Renal cortical epithelial cell (primary cell): ENCODE results near the gene UGT2B11. TPM values are rescaled to one million over a fixed set of nuclear protein-coding genes. Genes with fewer than 3 reads are reported as not detected.
"Not testable (repeated sequence)": the region's sequence is repeated elsewhere in the genome, so short reads cannot be mapped to it uniquely, and the experiment has no call there.

Source experiments
- DNase-seq: peaks from one replicate; pipeline ENCODE4 v3.0.0-alpha.2; 2011; ENCODE audit warnings: low read depth
- total RNA-seq: library from RNA; depleted of rRNA; stranded (reverse); fragments of >200 nt; gene quantifications from 2 replicates; pipeline ENCODE4 v1.2.3, GENCODE V29; 2014

UGT2B11 gene
- not detected in 2 replicates for total RNA-seq

GRCh38 chr4:69214716-69215115 is at the start of gene UGT2B11:
TSS of gene UGT2B11 (minus strand) at chr4:69214748. CDS start at chr4:69214722, 26 bp downstream.
- no peak for DNase-seq

- not testable (repeated sequence) for DNase-seq
Observed at GRCh38 chr4:69253147-69253772, 38.7 kb upstream of the UGT2B11 start.

GRCh38 chr4:69250884-69251283 is 36.3 kb upstream of the UGT2B11 start:
- DNase-seq: not testable (repeated sequence)

- not testable (repeated sequence) for DNase-seq
Observed at GRCh38 chr4:69242562-69243240, 28.2 kb upstream of the UGT2B11 start.

GRCh38 chr4:69241746-69242145 is 27.2 kb upstream of the UGT2B11 start:
- peak; percentile 4 for DNase-seq

GRCh38 chr4:69240787-69241186 is 26.2 kb upstream of the UGT2B11 start:
- DNase-seq: not testable (repeated sequence)

DNA sequence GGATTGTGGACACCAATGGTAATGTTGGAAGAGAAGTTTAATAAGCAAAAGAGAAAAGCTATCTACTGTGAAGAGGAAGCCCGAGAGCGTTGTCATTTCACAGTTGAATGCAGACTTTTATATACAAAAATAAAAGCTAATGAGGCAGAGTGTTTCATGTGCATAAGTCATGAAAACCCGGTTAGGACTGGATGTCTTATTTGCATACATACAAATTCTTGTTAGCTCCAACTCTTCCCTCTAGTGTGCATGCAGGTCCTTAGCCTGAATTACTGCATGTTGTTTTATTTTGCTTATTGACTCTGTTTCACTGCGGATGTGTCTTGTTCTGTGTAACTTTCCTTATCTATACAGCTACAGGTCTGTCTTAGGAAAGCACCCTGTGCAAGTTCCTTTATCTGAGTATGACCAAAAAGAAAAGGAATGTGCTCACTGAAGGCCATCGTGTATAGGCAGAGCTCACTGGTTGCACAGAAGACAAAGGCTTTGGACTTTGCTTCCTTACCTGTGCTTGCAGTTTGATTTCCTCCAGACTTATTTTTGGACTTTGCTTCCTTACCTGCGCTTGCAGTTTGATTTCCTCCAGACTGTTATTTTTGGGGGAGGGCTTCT is 25.1 kb upstream of the UGT2B11 start:
- DNase-seq: peak; percentile 5

DNA sequence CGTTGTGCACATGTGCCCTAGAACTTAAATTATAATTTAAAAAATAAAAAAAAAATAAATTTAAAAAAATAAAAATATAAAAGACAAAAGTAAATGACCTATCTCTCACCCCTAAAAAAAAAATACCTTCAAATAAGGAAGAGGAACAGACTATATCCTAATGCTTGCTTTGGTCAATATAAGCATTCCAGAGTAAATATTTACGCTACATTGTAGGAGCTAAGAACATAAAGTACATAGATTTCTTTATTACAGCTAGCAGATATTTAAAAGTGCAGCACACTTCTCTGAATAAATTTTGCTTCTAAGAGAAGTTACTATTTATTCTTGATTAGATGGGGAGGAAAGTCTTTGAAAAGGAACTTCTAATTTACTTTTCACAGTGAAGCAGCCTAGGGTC is 24.5 kb upstream of the UGT2B11 start:
- DNase-seq: no peak

- peak; percentile 4 for DNase-seq
Observed at GRCh38 chr4:69224891-69225290, 10.3 kb upstream of the UGT2B11 start.

DNA sequence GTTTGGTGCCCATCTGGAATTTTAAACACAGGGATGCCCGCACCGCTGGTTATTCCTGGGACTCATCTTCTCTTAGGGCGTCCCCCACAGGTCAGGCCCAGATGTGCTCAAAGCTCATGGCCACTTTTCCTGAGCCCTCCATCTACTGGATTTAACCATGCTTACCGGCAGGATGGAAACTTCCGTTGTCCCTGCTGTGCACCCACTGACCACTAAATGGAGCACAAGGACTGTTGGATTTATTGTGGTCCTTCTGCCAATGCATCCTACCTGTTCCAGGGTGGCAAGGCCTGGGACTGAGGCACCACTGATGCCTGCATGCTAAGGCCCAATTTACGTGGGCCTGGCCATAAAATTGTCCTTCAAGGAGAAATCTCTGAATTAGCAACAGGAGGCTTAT is 8.7 kb upstream of the UGT2B11 start:
- not testable (repeated sequence) for DNase-seq

DNA sequence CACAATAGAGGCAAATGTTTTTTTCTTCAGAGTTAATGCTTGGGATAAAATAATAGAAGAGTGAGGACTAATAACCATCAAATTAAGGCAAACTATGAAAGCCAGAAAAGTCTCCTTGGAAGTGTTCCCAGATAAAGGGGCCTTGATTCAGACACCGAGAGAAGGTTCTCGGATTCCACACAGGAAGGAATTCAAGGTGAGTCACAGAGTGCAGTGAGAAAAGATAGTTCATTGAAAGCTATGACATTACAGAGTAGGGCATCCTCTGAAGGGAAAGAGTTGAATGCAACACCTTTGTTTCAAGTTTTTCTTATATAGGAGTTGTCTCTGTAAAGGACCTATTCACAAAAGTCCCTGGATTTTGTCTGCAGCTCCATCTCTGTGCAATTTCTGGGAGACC is 3.9 kb upstream of the UGT2B11 start:
- not testable (repeated sequence) for DNase-seq

- no peak for DNase-seq
Observed at GRCh38 chr4:69210911-69211310, 3.6 kb downstream of the UGT2B11 start.

DNA sequence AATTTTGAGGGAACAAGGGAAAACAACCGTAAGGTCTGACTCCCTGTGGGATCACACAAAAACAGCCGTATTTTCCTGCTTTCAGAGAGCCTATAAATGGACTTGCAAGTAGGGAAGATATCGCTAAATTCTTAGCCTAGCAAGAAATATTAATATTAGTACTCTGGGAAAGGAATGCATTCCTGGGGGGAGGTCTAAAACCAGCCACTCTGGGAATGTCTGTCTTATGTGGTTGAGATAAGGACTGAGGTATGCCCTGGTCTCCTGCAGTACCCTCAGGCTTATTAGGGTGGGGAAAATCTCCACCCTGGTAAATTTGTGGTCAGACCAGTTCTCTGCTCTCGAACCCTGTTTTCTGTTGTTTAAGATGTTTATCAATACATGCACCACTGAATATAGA is 16.0 kb downstream of the UGT2B11 start:
- DNase-seq: not testable (repeated sequence)

DNA sequence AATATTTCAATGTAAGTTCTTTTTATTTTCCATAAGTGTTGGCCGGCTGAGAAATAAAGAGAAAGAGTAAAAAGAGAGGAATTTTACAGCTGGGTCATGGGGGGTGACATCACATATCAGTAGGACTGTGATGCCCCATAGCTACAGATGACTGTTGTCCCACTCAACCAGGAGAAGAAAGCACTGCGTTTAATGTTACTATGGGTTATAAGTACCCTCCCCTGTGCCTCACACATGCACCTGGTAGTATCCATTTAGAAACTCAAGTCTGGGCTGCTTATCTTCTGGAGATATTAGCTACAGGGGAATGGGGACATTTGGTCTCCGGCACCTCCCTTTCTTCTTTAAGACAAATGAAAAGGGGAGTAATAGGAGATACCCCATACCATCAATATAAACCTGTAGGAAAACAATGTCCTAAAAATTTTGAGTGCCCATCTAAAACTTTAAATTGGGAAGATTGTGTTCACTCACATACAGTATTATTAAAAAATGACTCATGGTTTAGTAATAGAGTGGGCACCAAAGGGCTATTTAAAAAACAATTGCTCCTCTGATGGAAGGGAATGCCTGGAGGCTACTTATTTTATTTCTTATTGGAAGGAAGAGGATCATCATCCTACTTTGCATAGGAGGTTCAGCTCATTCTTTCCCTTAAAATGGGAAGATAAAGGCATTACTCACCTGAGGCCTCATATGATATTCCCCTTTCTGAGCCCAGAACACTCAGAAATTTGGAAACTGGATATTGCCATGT is 18.2 kb downstream of the UGT2B11 start:
- DNase-seq: peak; percentile 17

DNA sequence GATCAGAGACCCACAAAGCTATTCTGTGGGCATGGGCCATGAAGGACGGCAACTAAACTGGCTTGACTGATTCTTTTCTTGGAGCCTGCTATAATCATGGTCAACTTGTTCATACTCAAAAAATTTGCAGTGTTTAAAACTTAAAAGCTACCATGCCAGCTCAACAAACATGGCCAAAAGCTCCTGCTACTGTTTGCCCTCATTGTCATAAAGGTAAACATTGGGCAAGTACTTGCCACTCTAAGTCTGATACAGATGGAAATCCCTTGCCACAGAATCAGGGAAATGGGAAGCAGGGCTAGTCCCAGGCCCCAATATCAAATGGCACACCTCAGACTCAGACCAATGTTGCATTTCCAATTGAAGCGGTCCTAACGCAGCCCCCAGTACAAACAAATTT is 20.4 kb downstream of the UGT2B11 start:
- DNase-seq: no peak

- not testable (repeated sequence) for DNase-seq
Observed at GRCh38 chr4:69191905-69192304, 22.6 kb downstream of the UGT2B11 start.

DNA sequence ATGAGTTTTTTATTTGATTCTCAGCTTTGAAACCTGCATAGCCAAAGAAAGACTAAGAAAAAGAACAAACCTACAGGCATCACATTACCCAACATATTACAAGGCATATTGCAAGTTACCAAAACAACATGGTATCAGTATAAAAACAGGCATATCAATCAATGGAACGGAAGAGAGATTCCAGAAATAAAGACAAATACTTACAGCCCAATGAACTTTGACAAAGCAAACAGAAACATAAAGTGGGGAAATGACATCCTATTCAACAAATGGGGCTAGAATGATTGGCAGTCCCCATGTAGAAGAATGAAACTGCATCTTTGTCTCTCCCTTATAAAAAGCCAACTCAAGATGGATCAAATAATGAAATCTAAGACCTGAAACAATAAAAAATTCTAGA is 23.9 kb downstream of the UGT2B11 start:
- not testable (repeated sequence) for DNase-seq

- not testable (repeated sequence) for DNase-seq
Observed at GRCh38 chr4:69181519-69182169, 32.9 kb downstream of the UGT2B11 start.

- DNase-seq: not testable (repeated sequence)
Observed at GRCh38 chr4:69179817-69180216, 34.7 kb downstream of the UGT2B11 start.

- not testable (repeated sequence) for DNase-seq
Observed at GRCh38 chr4:69178751-69179205, 35.8 kb downstream of the UGT2B11 start.
